GM18868 (cell line): ENCODE results near the gene ABCC5.

ENCODE experiments used
- ATAC-seq: cut with Tn5 transposase; IDR thresholded peaks from one replicate; pipeline ENCODE4 v1.9.1; 2021; ENCODE audit warnings: mild to moderate bottlenecking, moderate library complexity; ENCODE audit not compliant: unreplicated experiment

ABCC5 gene

DNA sequence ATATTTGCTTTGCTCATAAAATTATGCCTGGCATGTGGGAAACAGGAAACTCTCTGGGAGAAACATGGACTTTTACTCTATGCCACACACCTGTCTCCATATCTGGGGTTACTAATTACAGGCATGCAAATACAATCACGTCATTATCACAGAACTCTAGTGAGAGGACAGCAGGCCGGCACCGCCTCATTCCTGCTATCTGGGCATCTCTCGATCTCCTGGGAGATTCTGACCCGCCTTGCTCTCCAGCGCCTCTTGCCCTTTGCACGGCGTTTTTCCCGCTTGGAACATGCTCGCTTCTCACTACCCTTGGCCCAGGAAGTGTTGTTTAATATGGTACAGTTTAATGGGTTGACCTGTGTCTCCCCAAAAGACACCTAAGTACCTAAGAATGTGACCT, 87.6 kb downstream of the ABCC5 start:
- no peak for ATAC-seq

- ATAC-seq: no peak
Measured at GRCh38 chr3:183927059-183927458, 90.6 kb downstream of the ABCC5 start.

DNA sequence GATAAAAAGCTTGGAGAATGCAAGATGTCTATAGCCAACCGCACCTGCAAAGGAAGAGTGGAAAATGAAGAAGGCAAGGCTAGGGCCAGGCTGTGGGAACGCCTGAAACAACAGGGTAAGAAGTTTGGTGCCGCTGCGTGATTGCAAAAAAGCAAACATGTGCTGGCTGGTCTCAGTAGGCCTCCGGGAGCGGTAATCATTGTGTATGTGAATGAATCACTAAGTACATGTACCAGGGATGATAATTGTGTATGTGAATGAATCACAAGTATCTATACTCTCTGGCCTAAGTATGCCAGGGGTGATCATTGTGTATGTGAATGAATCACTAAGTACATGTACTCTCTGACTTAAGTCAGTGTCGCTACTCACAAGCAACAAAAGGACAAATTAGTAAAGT, 92.7 kb downstream of the ABCC5 start:
- ATAC-seq: no peak

DNA sequence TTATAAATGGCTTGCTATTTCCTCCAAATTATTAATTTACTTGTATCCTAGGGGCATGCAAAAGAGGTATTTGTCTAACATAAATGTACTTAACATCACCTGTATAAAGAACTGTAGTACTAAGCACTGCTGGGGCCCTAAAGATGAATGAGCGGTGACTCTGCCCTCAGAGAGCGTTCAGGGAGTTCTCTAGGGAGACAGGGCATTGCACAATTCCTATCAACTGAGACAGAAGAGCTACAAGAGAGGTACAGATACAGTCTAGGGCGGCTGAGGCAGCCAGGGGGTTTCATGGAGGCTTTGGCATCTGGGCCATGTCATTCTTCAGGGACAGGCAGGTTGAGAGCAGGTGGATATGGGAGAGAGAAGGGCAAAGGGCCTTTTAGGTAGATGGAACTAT, 93.1 kb downstream of the ABCC5 start:
- no peak for ATAC-seq

DNA sequence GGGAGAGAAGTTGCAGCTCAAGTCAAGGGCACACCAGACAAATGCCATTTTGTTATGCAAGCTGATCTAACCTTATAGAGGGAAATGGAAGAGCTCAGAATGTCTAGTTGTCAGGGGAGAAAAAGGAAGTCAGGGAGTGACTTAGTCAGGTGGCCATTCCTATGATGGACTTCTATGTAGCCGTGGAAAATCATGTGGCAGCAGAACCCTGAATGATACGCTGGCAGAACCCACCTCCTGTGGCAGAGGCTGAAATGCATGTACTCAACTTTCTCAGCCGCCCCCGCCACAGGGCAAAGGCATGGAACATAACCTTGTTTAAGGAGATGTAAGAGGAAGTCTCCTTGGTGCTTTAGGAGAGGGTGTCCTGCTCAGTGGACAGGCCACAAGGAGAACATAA, 95.3 kb downstream of the ABCC5 start:
- ATAC-seq: no peak

GRCh38 chr3:183921096-183921495, 96.6 kb downstream of the ABCC5 start:
- ATAC-seq: no peak

GRCh38 chr3:183920416-183920815, 97.3 kb downstream of the ABCC5 start:
- no peak for ATAC-seq

DNA sequence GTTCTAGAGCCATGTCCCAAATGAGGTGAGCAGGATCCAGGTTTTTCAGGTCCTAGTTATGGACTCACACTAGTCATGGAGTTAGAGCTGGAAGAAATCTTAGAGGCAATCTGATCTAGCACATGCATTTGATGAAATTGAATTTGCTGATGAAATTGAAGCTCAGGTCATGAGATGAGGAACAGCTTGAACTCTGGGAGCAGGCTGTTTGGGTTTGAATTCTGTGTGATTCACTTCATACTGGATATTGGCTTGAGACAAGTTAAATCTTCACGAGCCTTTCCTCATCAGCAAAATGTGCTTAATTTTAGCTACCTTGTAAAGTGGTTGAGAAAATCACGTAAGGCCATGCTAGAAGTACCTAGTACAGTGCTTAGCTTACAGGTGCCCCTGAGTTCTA, 99.5 kb downstream of the ABCC5 start:
- no peak for ATAC-seq

- ATAC-seq: no peak
Measured at GRCh38 chr3:183917776-183918175, 99.9 kb downstream of the ABCC5 start.

GRCh38 chr3:183914856-183915255, 102.8 kb downstream of the ABCC5 start:
- ATAC-seq: no peak

- ATAC-seq: no peak
Measured at GRCh38 chr3:183913580-183913920, 104.1 kb downstream of the ABCC5 start.

DNA sequence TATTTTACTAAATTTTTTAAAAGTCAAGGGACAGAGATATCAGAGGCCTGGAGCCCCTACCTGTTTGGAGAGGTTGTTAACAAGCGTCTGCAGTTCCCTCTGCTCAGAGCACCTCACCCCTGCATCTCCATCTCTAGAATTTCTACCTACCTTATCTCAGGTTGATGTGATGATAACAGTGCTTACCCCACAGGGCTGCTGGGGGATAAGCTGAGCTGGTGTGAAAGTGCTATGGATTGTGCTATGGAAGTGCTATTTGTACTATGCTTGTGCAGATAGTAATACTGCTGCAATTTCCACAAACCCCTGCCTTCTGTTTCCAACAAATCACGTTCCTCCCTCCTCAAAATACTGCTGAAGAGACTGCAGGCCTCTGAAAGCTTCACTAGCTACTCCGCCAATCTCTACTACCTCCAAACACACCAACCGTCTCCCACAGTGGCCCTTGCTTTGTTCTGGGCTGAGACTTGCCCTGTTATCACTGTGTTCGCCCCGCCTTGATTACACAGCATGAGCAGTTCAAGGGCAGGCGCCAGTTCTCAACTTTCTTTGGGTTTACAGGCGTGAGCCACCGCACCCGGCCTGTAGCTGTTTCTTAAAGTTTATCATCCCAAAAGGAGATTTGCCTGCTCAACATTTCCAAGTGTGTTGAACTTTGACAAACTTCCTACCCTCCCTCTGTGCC, 104.6 kb downstream of the ABCC5 start:
- ATAC-seq: no peak

DNA sequence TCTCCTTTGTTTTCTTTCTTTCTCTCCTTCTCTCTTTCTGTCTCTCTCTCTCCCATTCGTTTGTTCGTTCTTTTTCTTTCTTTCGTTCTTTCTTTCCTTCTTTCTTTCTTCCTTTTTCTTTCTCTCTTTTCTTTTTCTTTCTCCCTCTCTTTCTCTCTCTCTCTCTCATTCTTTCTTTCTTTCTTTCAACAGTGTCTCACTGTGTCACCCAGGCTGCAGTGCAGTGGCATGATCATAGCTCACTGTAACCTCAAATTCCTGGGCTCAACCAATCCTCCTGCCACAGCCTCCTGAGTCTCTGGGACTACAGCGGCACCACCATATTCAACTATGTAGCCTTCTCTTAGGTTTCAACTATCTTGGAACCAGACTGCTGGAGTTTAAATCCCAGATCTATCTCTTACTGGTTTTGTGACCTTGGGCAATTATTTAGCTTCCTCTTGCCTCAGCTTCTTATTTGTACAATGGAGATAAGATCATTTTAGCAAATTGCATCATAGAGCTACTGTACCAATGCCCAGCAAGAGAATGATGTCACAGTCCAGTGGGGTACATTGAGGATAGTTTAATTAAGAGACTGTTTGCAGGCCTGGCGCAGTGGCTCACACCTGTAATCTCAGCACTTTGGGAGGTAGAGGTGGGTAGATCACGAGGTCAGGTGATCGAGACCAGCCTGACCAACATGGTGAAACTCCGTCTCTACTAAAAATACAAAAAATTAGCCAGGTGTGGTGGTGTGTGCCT, 105.7 kb downstream of the ABCC5 start:
- ATAC-seq: no peak

- no peak for ATAC-seq
Measured at GRCh38 chr3:183911087-183911486, 106.6 kb downstream of the ABCC5 start.

GRCh38 chr3:183909030-183909600, 108.6 kb downstream of the ABCC5 start:
- no peak for ATAC-seq

- ATAC-seq: no peak
Measured at GRCh38 chr3:183907911-183908331, 109.8 kb downstream of the ABCC5 start.

GRCh38 chr3:183907176-183907575, 110.5 kb downstream of the ABCC5 start:
- no peak for ATAC-seq

DNA sequence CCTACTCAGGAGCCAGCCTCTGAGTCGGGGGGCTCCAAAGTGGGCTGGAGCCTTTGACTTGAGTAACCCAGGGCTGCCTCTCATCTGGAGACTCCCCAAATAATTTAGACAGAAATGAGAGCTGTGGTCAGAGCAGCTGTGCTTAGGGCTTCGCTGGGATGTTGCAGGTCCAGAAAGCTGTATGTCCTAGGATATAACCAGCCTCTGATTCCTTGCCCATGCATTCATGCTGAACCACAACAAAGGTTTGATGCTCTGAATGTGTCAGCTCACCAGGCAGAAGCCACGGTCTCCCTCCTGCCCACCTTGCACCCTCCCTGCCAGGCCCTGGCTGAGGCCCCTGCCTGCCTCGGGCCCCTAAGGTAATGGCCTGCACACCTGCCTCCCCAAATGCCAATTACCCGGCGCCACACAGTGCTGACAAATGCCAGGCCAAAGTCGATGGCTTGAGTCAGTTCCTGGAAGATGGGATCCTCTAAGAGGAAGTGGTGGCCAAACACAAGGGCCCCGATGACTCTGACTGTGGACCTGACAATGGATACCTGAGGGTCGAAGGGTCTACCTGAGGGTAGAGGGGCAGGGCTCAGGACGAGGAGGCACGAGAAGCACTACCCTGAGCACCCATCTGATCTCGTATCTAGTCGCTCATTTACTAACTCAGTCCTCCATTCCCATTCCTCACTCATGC, 111.3 kb downstream of the ABCC5 start:
- no peak for ATAC-seq

DNA sequence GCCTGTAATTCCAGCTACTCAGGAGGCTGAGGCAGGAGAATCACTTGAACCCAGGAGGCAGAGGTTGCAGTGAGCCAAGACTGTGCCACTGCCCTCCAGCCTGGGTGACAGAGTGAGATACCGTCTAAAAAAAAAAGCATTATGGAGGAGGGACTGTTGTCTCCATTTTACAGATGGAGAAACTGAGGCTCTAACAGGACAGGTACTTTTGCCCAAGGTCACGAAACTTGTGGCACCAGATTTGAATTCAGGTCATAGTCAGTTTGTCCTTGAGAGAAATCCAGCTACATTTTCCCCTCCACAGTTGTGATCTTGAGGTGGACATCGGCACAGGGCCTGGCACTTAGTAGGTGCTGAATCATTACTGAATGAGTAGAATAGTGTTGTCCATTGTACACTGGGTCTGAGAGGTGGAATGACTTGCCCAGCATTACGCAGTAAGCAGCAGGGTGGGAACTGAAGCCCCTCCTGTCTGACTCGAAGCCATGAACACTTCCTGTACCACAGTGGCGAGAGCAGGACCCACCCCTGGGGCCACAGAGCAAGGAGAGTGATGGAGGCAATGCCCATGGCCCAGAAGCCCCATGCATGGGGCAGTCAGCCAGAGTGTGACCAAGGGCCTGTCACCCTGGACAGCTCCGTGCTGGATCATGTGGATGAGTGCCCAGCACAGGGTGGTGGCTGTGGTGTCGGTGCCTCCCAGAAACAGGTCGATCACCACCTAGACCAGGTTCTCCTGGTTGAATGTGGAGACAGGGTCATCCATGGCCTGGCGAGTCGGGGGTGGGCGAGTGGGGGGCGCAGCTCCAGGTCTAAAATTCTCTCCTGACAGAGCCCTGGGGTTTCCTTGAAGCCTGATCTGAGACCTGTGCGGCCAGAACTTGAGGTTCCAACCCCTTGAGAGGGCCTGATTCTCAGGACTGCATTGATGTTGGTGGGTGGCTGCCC, 112.6 kb downstream of the ABCC5 start:
- no peak for ATAC-seq

DNA sequence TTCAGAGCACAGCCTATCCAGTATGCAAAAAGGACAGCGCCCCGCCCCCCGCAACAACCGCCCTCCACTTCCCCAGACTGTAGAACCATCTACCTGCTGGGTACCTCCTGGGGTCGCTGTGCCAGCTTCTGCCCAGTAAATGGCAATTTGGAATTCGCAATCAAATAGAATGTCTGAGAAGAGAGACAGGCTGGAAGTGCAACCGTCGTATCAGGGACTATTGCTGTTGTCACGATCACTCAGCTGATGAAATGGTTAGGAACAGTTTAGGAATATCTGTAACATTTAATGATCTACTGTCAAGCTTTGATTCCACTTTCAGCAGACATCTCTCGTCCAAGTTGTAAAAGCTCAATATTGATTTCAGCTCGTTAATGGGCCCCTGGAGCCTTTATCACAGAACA, 119.7 kb downstream of the ABCC5 start:
- no peak for ATAC-seq

GRCh38 chr3:183897606-183898005, 120.1 kb downstream of the ABCC5 start:
- no peak for ATAC-seq
